ENCODE measurements around the gene ITPA. TPM values are rescaled to one million over a fixed set of nuclear protein-coding genes. Genes with fewer than 3 reads are reported as not detected.
"Not testable (repeated sequence)": the region's sequence is repeated elsewhere in the genome, so short reads cannot be mapped to it uniquely, and the experiment has no call there.

Gene ITPA
- total and polyA plus RNA-seq, 2 of the 4 experiments (the other 2 are of a cell fraction), result 32.4 to 49.0 TPM

GRCh38 chr20:3183896-3184612 lies 25.2 kb upstream of the ITPA start:
- Histone ChIP-seq H3K4me2 (ENCODE audit: low read depth, low read length) (no peak overlapping the region), H3K9me1 (ENCODE audit: insufficient read depth, low read length) (no peaks in the 10 kb centered on the region), H4K5ac (ENCODE audit: low read depth, low read length) (no peak overlapping the region), H3K9ac (ENCODE audit: low read depth, low read length) (no peak overlapping the region), H3K14ac (replicated peaks; ENCODE audit: low read depth, low read length) (no peak overlapping the region), H4K20me1 (ENCODE audit: insufficient read depth, low read length) (no peaks in the 10 kb centered on the region), H3K23ac (ENCODE audit: low read depth, low read length) (no peak overlapping the region), H3K27ac (ENCODE audit: insufficient read depth, low read length) (no peak overlapping the region), H3K56ac (ENCODE audit: extremely low read depth, insufficient read depth, low read length) (no peak overlapping the region), H2AFZ (replicated peaks; ENCODE audit: low read length, poor library complexity) (no peak overlapping the region), H3K4me1 (ENCODE audit: control insufficient read depth, insufficient read depth, low read length) (0 out of 2 replicates have a peak, but pooled peaks cover 2% of the 10 kb centered on the region), H3K27me3 (ENCODE audit: control insufficient read depth, insufficient read depth, low read length) (no peaks in the 10 kb centered on the region), H2BK20ac (ENCODE audit: low read depth, low read length) (no peak overlapping the region), H3K9me3 (ENCODE audit: control insufficient read depth, insufficient read depth, low read length) (no peaks in the 10 kb centered on the region), H3K18ac (ENCODE audit: low read depth, low read length) (no peak overlapping the region), H2AK9ac (replicated peaks; ENCODE audit: low read depth, low read length, poor library complexity) (no peak overlapping the region), H4K8ac (ENCODE audit: low read depth in 2 of 2, low read length in 2 of 2) (no peak overlapping the region), H3K4ac (ENCODE audit: low read depth, low read length) (no peak overlapping the region), H2AK5ac (ENCODE audit: low read depth, low read length) (no peak overlapping the region), H2BK120ac (ENCODE audit: low read depth, low read length) (no peak overlapping the region), H2BK15ac (ENCODE audit: low read depth, low read length) (no peak overlapping the region), H4K91ac (ENCODE audit: insufficient read depth, low read depth, low read length) (no peak overlapping the region), H3K79me1 (ENCODE audit: low read depth in 1 of 2, low read length in 2 of 2) (no peaks in the 10 kb centered on the region), H2BK5ac (ENCODE audit: low read depth, low read length, poor library complexity, severe bottlenecking) (no peak overlapping the region), H3K4me3 (ENCODE audit: insufficient read depth, low read depth, low read length) (no peak overlapping the region), H3K36me3 (ENCODE audit: control insufficient read depth, insufficient read depth, low read length) (no peaks in the 10 kb centered on the region)
- no TSS peak for BruUV-seq (replicated peaks)
- no peak for ATAC-seq (ENCODE audit: low read depth)
- TF ChIP-seq CTCF (conservative IDR thresholded peaks at IDR 0.05; ENCODE audit: low read depth, low read length) (no peak), BHLHE40 (IDR thresholded peaks at IDR 0.05; ENCODE audit: low read depth, low read length) (no peak), FOS (IDR thresholded peaks at IDR 0.05; ENCODE audit: low read depth, low read length) (no peak)
- ChIA-PET CTCF (no interaction called here), POLR2A (ENCODE audit: unreplicated experiment) (interaction anchor here (0.5 kb wide), 1 partner anchor 132 kb away, joined by 3 read pairs; no protein-coding TSS in a partner anchor)
- intact Hi-C loops (cut with micrococcal nuclease) (no loop called here), in situ Hi-C loops (cut with MboI; ENCODE audit: low sequenced_read_pairs) (no loop called here), dilution Hi-C loops (cut with HindIII; ENCODE audit: low sequenced_read_pairs, unreplicated experiment) (no loop called here)
- WGBS, 2 experiments (ENCODE audit: extremely low coverage in 2 of 2, insufficient read length in 1 of 2), result 100% methylated on average over 1 of the region's 3 CpGs; no CpG with 5 or more reads in 1 of the 2 experiments
- DNase-seq, result no peak

GRCh38 chr20:3187861-3188260 lies 21.4 kb upstream of the ITPA start:
- H3K79me1 ChIP-seq (ENCODE audit: low read depth in 1 of 2, low read length in 2 of 2); H3K4me1 ChIP-seq (ENCODE audit: control insufficient read depth, insufficient read depth, low read length); H3K18ac ChIP-seq (ENCODE audit: low read depth, low read length); H3K27me3 ChIP-seq (ENCODE audit: control insufficient read depth, insufficient read depth, low read length); H3K14ac ChIP-seq (replicated peaks; ENCODE audit: low read depth, low read length); H4K5ac ChIP-seq (ENCODE audit: low read depth, low read length); H4K91ac ChIP-seq (ENCODE audit: insufficient read depth, low read depth, low read length); ATAC-seq (ENCODE audit: low read depth); H2AK9ac ChIP-seq (replicated peaks; ENCODE audit: low read depth, low read length, poor library complexity); H2AK5ac ChIP-seq (ENCODE audit: low read depth, low read length); DNase-seq; H2BK5ac ChIP-seq (ENCODE audit: low read depth, low read length, poor library complexity, severe bottlenecking); H2BK20ac ChIP-seq (ENCODE audit: low read depth, low read length); dilution Hi-C loops (cut with HindIII; ENCODE audit: low sequenced_read_pairs, unreplicated experiment); H4K8ac ChIP-seq (ENCODE audit: low read depth in 2 of 2, low read length in 2 of 2); POLR2A ChIA-PET (ENCODE audit: unreplicated experiment); H3K4me3 ChIP-seq (ENCODE audit: insufficient read depth, low read depth, low read length); H2BK120ac ChIP-seq (ENCODE audit: low read depth, low read length); H3K23ac ChIP-seq (ENCODE audit: low read depth, low read length); H3K56ac ChIP-seq (ENCODE audit: extremely low read depth, insufficient read depth, low read length); H4K20me1 ChIP-seq (ENCODE audit: insufficient read depth, low read length); BruUV-seq (replicated peaks); H3K4ac ChIP-seq (ENCODE audit: low read depth, low read length); H2BK15ac ChIP-seq (ENCODE audit: low read depth, low read length); H3K27ac ChIP-seq (ENCODE audit: insufficient read depth, low read length); H3K4me2 ChIP-seq (ENCODE audit: low read depth, low read length); H2AFZ ChIP-seq (replicated peaks; ENCODE audit: low read length, poor library complexity); in situ Hi-C loops (cut with MboI; ENCODE audit: low sequenced_read_pairs); H3K9me1 ChIP-seq (ENCODE audit: insufficient read depth, low read length); intact Hi-C loops (cut with micrococcal nuclease); H3K9me3 ChIP-seq (ENCODE audit: control insufficient read depth, insufficient read depth, low read length); H3K9ac ChIP-seq (ENCODE audit: low read depth, low read length): not testable (repeated sequence)
- WGBS, 2 experiments (ENCODE audit: extremely low coverage in 2 of 2, insufficient read length in 1 of 2), result 92% methylated on average over 4 of the region's 9 CpGs; no CpG with 5 or more reads in 1 of the 2 experiments
- peaks cover 34% of the 10 kb centered on the region for H3K36me3 ChIP-seq (ENCODE audit: control insufficient read depth, insufficient read depth, low read length)
- CTCF ChIA-PET, result interaction anchor here (0.6 kb wide), 1 partner anchor 134 kb away, joined by 5 read pairs; no protein-coding TSS in a partner anchor

All from IMR-90 (cell line).